Measurements from ENCODE around the gene DYSF. TPM values are rescaled to one million over a fixed set of nuclear protein-coding genes. Genes with fewer than 3 reads are reported as not detected.

Gene DYSF
- polyA plus RNA-seq, 1 of the 3 experiments (the other 2 are of a cell fraction) = 0.10 TPM

GRCh38 chr2:71700658-71701397 lies 247.5 kb downstream of the DYSF start:
- H2AFZ ChIP-seq (ENCODE audit: low read depth) = no peak overlapping the region
- H3K27me3 ChIP-seq (ENCODE audit: insufficient read depth) = no peaks in the 10 kb centered on the region
- no peak for DNase-seq
- H3K36me3 ChIP-seq (replicated peaks in 1 of 2; ENCODE audit: control insufficient read depth in 1 of 2, insufficient read depth in 2 of 2, low read length in 1 of 2) = no peaks in the 10 kb centered on the region
- no peaks in the 10 kb centered on the region for H3F3A ChIP-seq (replicated peaks; ENCODE audit: insufficient read depth)
- H3K27ac ChIP-seq (ENCODE audit: low read depth in 2 of 2, low read length in 1 of 2) = no peak overlapping the region
- H4K20me1 ChIP-seq (ENCODE audit: insufficient read depth) = no peaks in the 10 kb centered on the region
- ChIA-PET POLR2A (no interaction called here), CTCF (no interaction called here)
- TF ChIP-seq RCOR1 (IDR thresholded peaks at IDR 0.05; ENCODE audit: low read length) (no peak), NRF1 (IDR thresholded peaks at IDR 0.05; ENCODE audit: low read depth, low read length) (no peak), FOXM1 (IDR thresholded peaks at IDR 0.05; ENCODE audit: low read depth) (no peak), MAX (IDR thresholded peaks at IDR 0.05; ENCODE audit: low read depth) (no peak), ZBTB33 (IDR thresholded peaks at IDR 0.05; ENCODE audit: borderline replicate concordance, low read depth) (no peak), TCF12 (IDR thresholded peaks at IDR 0.05) (no peak), GABPA (IDR thresholded peaks at IDR 0.05; ENCODE audit: low read depth) (no peak), ELF1 (IDR thresholded peaks at IDR 0.05) (no peak)
- no peaks in the 10 kb centered on the region for H3K9me3 ChIP-seq
- H3K9ac ChIP-seq = no peak overlapping the region
- H3K4me3 ChIP-seq (ENCODE audit: low read depth in 2 of 2, low read length in 1 of 2) = no peak overlapping the region
- H3K9me2 ChIP-seq = no peaks in the 10 kb centered on the region
- H3K4me1 ChIP-seq (ENCODE audit: control insufficient read depth in 1 of 2, insufficient read depth in 2 of 2, low read depth in 1 of 2, low read length in 1 of 2) = peaks cover 0 to 7% of the 10 kb centered on the region in 2 experiments; a peak in 1 of 4 replicates
- 74% methylated on average over 11 of the region's 21 CpGs for WGBS (ENCODE audit: low lambda C conversion rate)
- no peak overlapping the region for H3K4me2 ChIP-seq
- H3K79me2 ChIP-seq (ENCODE audit: insufficient read depth) = no peaks in the 10 kb centered on the region

GRCh38 chr2:71702071-71702970 lies 249.0 kb downstream of the DYSF start:
- Histone ChIP-seq H3F3A (replicated peaks; ENCODE audit: insufficient read depth) (no peaks in the 10 kb centered on the region), H3K4me3 (ENCODE audit: low read depth in 2 of 2, low read length in 1 of 2) (no peak overlapping the region), H3K79me2 (ENCODE audit: insufficient read depth) (no peaks in the 10 kb centered on the region), H3K36me3 (replicated peaks in 1 of 2; ENCODE audit: control insufficient read depth in 1 of 2, insufficient read depth in 2 of 2, low read length in 1 of 2) (no peaks in the 10 kb centered on the region), H3K27ac (ENCODE audit: low read depth in 2 of 2, low read length in 1 of 2) (no peak overlapping the region), H3K4me1 (ENCODE audit: control insufficient read depth in 1 of 2, insufficient read depth in 2 of 2, low read depth in 1 of 2, low read length in 1 of 2) (peaks cover 0 to 12% of the 10 kb centered on the region in 2 experiments; a peak in 1 of 4 replicates), H3K9ac (no peak overlapping the region), H4K20me1 (ENCODE audit: insufficient read depth) (no peaks in the 10 kb centered on the region), H2AFZ (ENCODE audit: low read depth) (no peak overlapping the region), H3K9me3 (no peaks in the 10 kb centered on the region), H3K27me3 (ENCODE audit: insufficient read depth) (no peaks in the 10 kb centered on the region), H3K4me2 (no peak overlapping the region), H3K9me2 (no peaks in the 10 kb centered on the region)
- no peak for DNase-seq
- ChIA-PET CTCF (no interaction called here), POLR2A (no interaction called here)
- WGBS (ENCODE audit: low lambda C conversion rate) = 63% methylated on average over 8 of the region's 15 CpGs
- TF ChIP-seq RFX5 (IDR thresholded peaks at IDR 0.05; ENCODE audit: low read length) = no peak
- TF ChIP-seq NFIC (IDR thresholded peaks at IDR 0.05; ENCODE audit: borderline replicate concordance) = no peak
- no peak for TF ChIP-seq GATA2 (CRISPR knock-in tag; IDR thresholded peaks at IDR 0.05)
- TF ChIP-seq TAF1 (IDR thresholded peaks at IDR 0.05; ENCODE audit: borderline replicate concordance, low read depth, low read length) = no peak
- TF ChIP-seq REST (IDR thresholded peaks at IDR 0.05; ENCODE audit: low read depth, low read length) = no peak
- TF ChIP-seq CTCF (IDR thresholded peaks at IDR 0.05) = no peak
- no peak for TF ChIP-seq EP300 (IDR thresholded peaks at IDR 0.05; ENCODE audit: borderline replicate concordance in 1 of 2, low read depth in 1 of 2, low read length in 1 of 2)
- TF ChIP-seq ZBTB33 (IDR thresholded peaks at IDR 0.05; ENCODE audit: borderline replicate concordance, low read depth) = no peak
- TF ChIP-seq RAD21 (IDR thresholded peaks at IDR 0.05; ENCODE audit: low read length) = no peak
